ENCODE measurements around the gene MYZAP. TPM values are rescaled to one million over a fixed set of nuclear protein-coding genes. Genes with fewer than 3 reads are reported as not detected.

MYZAP gene
- total and polyA plus RNA-seq, 10 of the 15 experiments (the other 5 are each of a cell fraction or from before 2014, with no cell fraction given) = not detected

- Histone ChIP-seq H3K79me2 (ENCODE audit: control insufficient read depth, insufficient read depth, low read length) (no peaks in the 10 kb centered on the region), H3K4me3 (no peak overlapping the region), H3K4me1 (ENCODE audit: control insufficient read depth, insufficient read depth, low read length) (no peaks in the 10 kb centered on the region), H3K4me2 (ENCODE audit: control insufficient read depth, insufficient read depth) (no peak overlapping the region), H3K27ac (ENCODE audit: control insufficient read depth, insufficient read depth) (no peak overlapping the region), H3K27me3 (replicated peaks in 1 of 2; ENCODE audit: control insufficient read depth in 2 of 2, insufficient read depth in 2 of 2, low read length in 1 of 2) (peaks cover 0 to 2% of the 10 kb centered on the region in 2 experiments; a peak in 1 of 4 replicates), H3K36me3 (ENCODE audit: control insufficient read depth in 2 of 2, insufficient read depth in 2 of 2, low read length in 1 of 2) (no peaks in the 10 kb centered on the region), H4K20me1 (ENCODE audit: control insufficient read depth, insufficient read depth) (no peaks in the 10 kb centered on the region), H2AFZ (ENCODE audit: control insufficient read depth, low read depth, low read length) (no peak overlapping the region), H3K9me3 (replicated peaks; ENCODE audit: control insufficient read depth, insufficient read depth, low read length) (no peaks in the 10 kb centered on the region; the same call in 2 of the 3 replicates), H3K9ac (ENCODE audit: control insufficient read depth, insufficient read depth, low read length) (no peak overlapping the region)
- TF ChIP-seq FOXK2 (IDR thresholded peaks at IDR 0.05) (no peak), NKRF (conservative IDR thresholded peaks at IDR 0.05) (no peak), NR2C2 (IDR thresholded peaks at IDR 0.05; ENCODE audit: borderline replicate concordance, control insufficient read depth, insufficient read length, low read depth) (no peak), RELA (IDR thresholded peaks at IDR 0.05; ENCODE audit: borderline replicate concordance, partially characterized antibody) (no peak), SUPT20H (IDR thresholded peaks at IDR 0.05; ENCODE audit: borderline replicate concordance, control insufficient read depth, low read depth, low read length) (no peak), EGR1 (IDR thresholded peaks at IDR 0.05; ENCODE audit: borderline replicate concordance in 1 of 2, low read depth in 2 of 2, low read length in 2 of 2) (no peak), HSF1 (IDR thresholded peaks at IDR 0.05; ENCODE audit: low read depth, low read length) (no peak), ZBTB33 (IDR thresholded peaks at IDR 0.05) (no peak), ASH2L (IDR thresholded peaks at IDR 0.05; ENCODE audit: borderline replicate concordance, low read depth) (no peak), PML (IDR thresholded peaks at IDR 0.05; ENCODE audit: low read length) (no peak), ELK1 (IDR thresholded peaks at IDR 0.05; ENCODE audit: low read depth, low read length) (no peak), TCF3 (IDR thresholded peaks at IDR 0.05; ENCODE audit: borderline replicate concordance, insufficient read depth, low read depth, low read length) (no peak), NFYB (IDR thresholded peaks at IDR 0.05; ENCODE audit: insufficient read depth, low read depth, low read length) (no peak), WRNIP1 (IDR thresholded peaks at IDR 0.05; ENCODE audit: borderline replicate concordance, low read depth, low read length) (no peak), GABPA (IDR thresholded peaks at IDR 0.05; ENCODE audit: low read depth) (no peak), MYB (IDR thresholded peaks at IDR 0.05; ENCODE audit: borderline replicate concordance, low read depth, low read length) (no peak), BMI1 (IDR thresholded peaks at IDR 0.05; ENCODE audit: borderline replicate concordance) (no peak), RCOR1 (conservative IDR thresholded peaks at IDR 0.05; ENCODE audit: low read depth, low read length) (no peak)
- ChIA-PET CTCF (interaction anchor here (0.6 kb wide), 1 partner anchor 18 kb away, joined by 3 read pairs; no protein-coding TSS in a partner anchor), SMC1A (ENCODE audit: uncharacterized antibody, unreplicated experiment) (no interaction called here), RAD21 (ENCODE audit: unreplicated experiment) (no interaction called here), POLR2A (no interaction called here)
- DNase-seq (ENCODE audit: low read depth, low spot score) = no peak
- no peak for ATAC-seq
- intact Hi-C loops (cut with micrococcal nuclease; ENCODE audit: unreplicated experiment) (no loop called here), in situ Hi-C loops (cut with MboI) (no loop called here)
- whole genome bisulfite sequencing (ENCODE audit: insufficient coverage, insufficient replicate concordance, low lambda C conversion rate, missing lambda C conversion rate) = 0% methylated on average over 2 of the region's 2 CpGs
- no peak for FAIRE-seq
- no TSS peak for BruUV-seq (replicated peaks)
Measured at GRCh38 chr15:57583282-57583681, 8.4 kb upstream of the MYZAP start.

Measured in GM12878 (cell line).